Upper lobe of left lung (tissue), 4 donors: ENCODE measurements around the gene BORCS8.

Experiments
- CTCF ChIP-seq, 6 experiments: fragments of 450-650 bp in 4 of 6; fragments of 200-600 bp in 2 of 6; sonication (generic) in 2 of 6; IDR thresholded peaks; one replicate each; pipeline ENCODE4 v1.5.1; 2016 to 2019; ENCODE audit warnings: antibody characterized with exemption in 6 of 6
- EP300 ChIP-seq, 4 donors: sonication (generic); formaldehyde crosslinking; IDR thresholded peaks; one replicate each; pipeline ENCODE4 v1.5.1; 2017; ENCODE audit warnings: antibody characterized with exemption in 4 of 4, control low read depth in 2 of 4
- POLR2A ChIP-seq, 4 donors: fragments of 450-650 bp; IDR thresholded peaks; one replicate each; pipeline ENCODE4 v1.5.1; 2016 to 2017; ENCODE audit warnings: antibody characterized with exemption in 4 of 4, mild to moderate bottlenecking in 2 of 4
- POLR2AphosphoS5 ChIP-seq, 2 donors: sonication (generic); formaldehyde crosslinking; IDR thresholded peaks; one replicate each; pipeline ENCODE4 v1.5.1; 2017; ENCODE audit warnings: antibody characterized with exemption in 2 of 2

GRCh38 chr19:19133985-19134384, 58.0 kb downstream of the BORCS8 start:
- TF ChIP-seq POLR2A (IDR thresholded peaks at IDR 0.05) (no peak), POLR2AphosphoS5 (IDR thresholded peaks at IDR 0.05) (no peak), CTCF (IDR thresholded peaks at IDR 0.05) (no peak), EP300 (IDR thresholded peaks at IDR 0.05) (no peak)
